HEK293 (cell line): ENCODE data around the gene PNPLA6.
A peak's percentile ranks its signal among the peaks of the same experiment; 100 is the strongest.

ENCODE experiments used
- GFI1B ChIP-seq: fragments of 450-650 bp; formaldehyde crosslinking; IDR thresholded peaks from 2 replicates; pipeline ENCODE4 v1.5.1; 2016; ENCODE audit warnings: missing biosample characterization, missing genetic modification characterization
- GLI2 ChIP-seq: fragments of 450-650 bp; formaldehyde crosslinking; IDR thresholded peaks from 2 replicates; pipeline ENCODE4; 2017; ENCODE audit warnings: missing biosample characterization, missing genetic modification characterization, low read depth, borderline replicate concordance
- GLI4 ChIP-seq: fragments of 450-650 bp; formaldehyde crosslinking; IDR thresholded peaks from 2 replicates; pipeline ENCODE4 v1.5.1; 2016; ENCODE audit warnings: missing biosample characterization, missing genetic modification characterization
- GLIS2 ChIP-seq: fragments of 450-650 bp; formaldehyde crosslinking; IDR thresholded peaks from 2 replicates; pipeline ENCODE4 v1.5.1; 2016; ENCODE audit warnings: missing biosample characterization, missing genetic modification characterization
- KLF9 ChIP-seq: fragments of 450-650 bp; formaldehyde crosslinking; IDR thresholded peaks from 2 replicates; pipeline ENCODE4 v1.5.1; 2016; ENCODE audit warnings: missing biosample characterization, missing genetic modification characterization, low read depth
- MYNN ChIP-seq: fragments of 450-650 bp; formaldehyde crosslinking; IDR thresholded peaks from 2 replicates; pipeline ENCODE4 v1.5.1; 2016; ENCODE audit warnings: missing biosample characterization, missing genetic modification characterization, borderline replicate concordance
- SCRT2 ChIP-seq: fragments of 450-650 bp; formaldehyde crosslinking; IDR thresholded peaks from 2 replicates; pipeline ENCODE4 v1.5.1; 2016; ENCODE audit warnings: missing biosample characterization, missing genetic modification characterization
- YY2 ChIP-seq: fragments of 450-650 bp; formaldehyde crosslinking; IDR thresholded peaks from 2 replicates; pipeline ENCODE4 v1.5.1; 2016; ENCODE audit warnings: missing biosample characterization, missing genetic modification characterization
- ZBTB20 ChIP-seq: fragments of 450-650 bp; formaldehyde crosslinking; IDR thresholded peaks from 2 replicates; pipeline ENCODE4 v1.5.1; 2016; ENCODE audit warnings: missing biosample characterization, missing genetic modification characterization
- ZBTB21 ChIP-seq: fragments of 450-650 bp; formaldehyde crosslinking; IDR thresholded peaks from 2 replicates; pipeline ENCODE4 v1.5.1; 2017; ENCODE audit warnings: missing biosample characterization, missing genetic modification characterization
- ZBTB8A ChIP-seq: fragments of 450-650 bp; formaldehyde crosslinking; IDR thresholded peaks from 2 replicates; pipeline ENCODE4 v1.5.1; 2016; ENCODE audit warnings: missing biosample characterization, missing genetic modification characterization
- ZEB2 ChIP-seq: fragments of 450-650 bp; formaldehyde crosslinking; IDR thresholded peaks from 2 replicates; pipeline ENCODE4 v1.5.1; 2016; ENCODE audit warnings: missing biosample characterization, missing genetic modification characterization
- ZNF157 ChIP-seq: fragments of 450-650 bp; formaldehyde crosslinking; IDR thresholded peaks from 2 replicates; pipeline ENCODE4 v1.5.1; 2016; ENCODE audit warnings: missing biosample characterization, missing genetic modification characterization
- ZNF16 ChIP-seq: fragments of 450-650 bp; formaldehyde crosslinking; IDR thresholded peaks from 2 replicates; pipeline ENCODE4 v1.5.1; 2016; ENCODE audit warnings: low read depth, missing biosample characterization, missing genetic modification characterization
- ZNF175 ChIP-seq: fragments of 450-650 bp; formaldehyde crosslinking; IDR thresholded peaks from 2 replicates; pipeline ENCODE4 v1.5.1; 2016; ENCODE audit warnings: missing biosample characterization, missing genetic modification characterization
- ZNF239 ChIP-seq: fragments of 450-650 bp; formaldehyde crosslinking; IDR thresholded peaks from 2 replicates; pipeline ENCODE4 v1.5.1; 2016; ENCODE audit warnings: missing biosample characterization, missing genetic modification characterization
- ZNF433 ChIP-seq: fragments of 450-650 bp; formaldehyde crosslinking; IDR thresholded peaks from 2 replicates; pipeline ENCODE4 v1.5.1; 2016; ENCODE audit warnings: missing biosample characterization, missing genetic modification characterization, low read depth
- ZNF560 ChIP-seq: fragments of 450-650 bp; formaldehyde crosslinking; IDR thresholded peaks from 2 replicates; pipeline ENCODE4 v1.5.1; 2017; ENCODE audit warnings: missing biosample characterization, missing genetic modification characterization, borderline replicate concordance
- ZNF600 ChIP-seq: fragments of 450-650 bp; formaldehyde crosslinking; IDR thresholded peaks from 2 replicates; pipeline ENCODE4 v1.5.1; 2016; ENCODE audit warnings: missing biosample characterization, missing genetic modification characterization
- ZNF626 ChIP-seq: fragments of 450-650 bp; sonication (Bioruptor Pico); formaldehyde crosslinking; IDR thresholded peaks from 2 replicates; pipeline ENCODE4 v1.5.1; 2018; ENCODE audit warnings: missing biosample characterization, missing genetic modification characterization, inconsistent platforms
- ZNF664 ChIP-seq: fragments of 450-650 bp; formaldehyde crosslinking; IDR thresholded peaks from 2 replicates; pipeline ENCODE4 v1.5.1; 2016; ENCODE audit warnings: missing biosample characterization, missing genetic modification characterization
- ZNF776 ChIP-seq: fragments of 450-650 bp; formaldehyde crosslinking; IDR thresholded peaks from 2 replicates; pipeline ENCODE4 v1.5.0; 2017; ENCODE audit warnings: missing biosample characterization, missing genetic modification characterization, borderline replicate concordance
- ZNF830 ChIP-seq: fragments of 450-650 bp; IDR thresholded peaks from 2 replicates; pipeline ENCODE4 v1.5.0; 2018; ENCODE audit warnings: missing biosample characterization, missing genetic modification characterization, low read depth, mild to moderate bottlenecking, moderate library complexity
- ZNF843 ChIP-seq: fragments of 450-650 bp; formaldehyde crosslinking; IDR thresholded peaks from 2 replicates; pipeline ENCODE4 v1.5.1; 2016; ENCODE audit warnings: missing biosample characterization, missing genetic modification characterization
- ZSCAN23 ChIP-seq: fragments of 450-650 bp; formaldehyde crosslinking; IDR thresholded peaks from 2 replicates; pipeline ENCODE4 v1.5.1; 2016; ENCODE audit warnings: missing biosample characterization, missing genetic modification characterization
- TF ChIP-seq, protein P1 (sequence below): fragments of 450-650 bp; formaldehyde crosslinking; IDR thresholded peaks from 2 replicates; pipeline ENCODE4 v1.5.1; 2017; ENCODE audit warnings: missing biosample characterization, missing genetic modification characterization
- TF ChIP-seq, protein P2 (sequence below): fragments of 450-650 bp; formaldehyde crosslinking; IDR thresholded peaks from 2 replicates; pipeline ENCODE4 v1.5.1; 2016; ENCODE audit warnings: missing biosample characterization, missing genetic modification characterization
- TF ChIP-seq, protein P3 (sequence below): fragments of 450-650 bp; formaldehyde crosslinking; IDR thresholded peaks from 2 replicates; pipeline ENCODE4 v1.5.1; 2016; ENCODE audit warnings: missing biosample characterization, missing genetic modification characterization
- TF ChIP-seq, protein P4 (sequence below): fragments of 450-650 bp; formaldehyde crosslinking; IDR thresholded peaks from 2 replicates; pipeline ENCODE4 v1.5.1; 2016; ENCODE audit warnings: missing biosample characterization, missing genetic modification characterization
- TF ChIP-seq, protein P5 (sequence below): fragments of 450-650 bp; formaldehyde crosslinking; IDR thresholded peaks from 2 replicates; pipeline ENCODE4 v1.5.1; 2017; ENCODE audit warnings: missing biosample characterization, missing genetic modification characterization
- TF ChIP-seq, protein P6 (sequence below): fragments of 450-650 bp; formaldehyde crosslinking; IDR thresholded peaks from 2 replicates; pipeline ENCODE4 v1.5.0; 2017; ENCODE audit warnings: missing biosample characterization, missing genetic modification characterization, borderline replicate concordance

PNPLA6 gene

DNA sequence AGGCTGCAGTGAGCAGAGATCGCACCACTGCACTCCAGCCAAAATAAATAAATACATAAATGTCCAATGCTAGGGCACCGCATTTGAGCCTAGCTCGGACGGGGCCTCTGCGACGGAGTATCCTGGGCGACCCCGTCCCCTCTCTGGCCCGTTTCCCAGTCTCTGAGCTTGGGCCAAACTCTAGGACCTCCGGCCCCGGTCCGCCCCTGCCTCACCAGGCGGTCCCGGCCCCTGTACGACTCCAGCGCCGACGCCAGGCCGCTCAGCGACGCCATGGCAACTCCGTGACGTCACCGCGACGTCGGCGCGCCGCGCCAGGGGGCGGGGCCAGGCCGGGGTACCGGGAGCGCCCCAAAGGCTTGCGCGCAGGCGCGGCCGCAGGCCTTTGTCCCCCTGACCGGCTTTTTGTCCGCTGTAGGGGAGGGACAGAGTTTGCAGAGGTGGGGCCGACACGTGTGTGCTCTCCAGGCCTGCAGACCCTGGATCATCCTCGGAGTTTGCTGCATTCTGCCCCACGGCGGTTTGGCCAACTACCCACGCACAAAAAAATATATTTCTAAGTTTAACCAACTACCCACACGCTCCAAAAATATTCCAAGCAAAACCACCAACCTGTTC, 46.7 kb upstream of the PNPLA6 start, which contains the start of gene PEX11G (continued):
- no peak for TF ChIP-seq ZNF239
- TF ChIP-seq YY2 (tag by site-specific recombination) = 0 out of 2 replicates have a peak, but pooled peaks have one; percentile 34
- TF ChIP-seq ZEB2 = peak; percentile 52
- TF ChIP-seq, protein P1, sequence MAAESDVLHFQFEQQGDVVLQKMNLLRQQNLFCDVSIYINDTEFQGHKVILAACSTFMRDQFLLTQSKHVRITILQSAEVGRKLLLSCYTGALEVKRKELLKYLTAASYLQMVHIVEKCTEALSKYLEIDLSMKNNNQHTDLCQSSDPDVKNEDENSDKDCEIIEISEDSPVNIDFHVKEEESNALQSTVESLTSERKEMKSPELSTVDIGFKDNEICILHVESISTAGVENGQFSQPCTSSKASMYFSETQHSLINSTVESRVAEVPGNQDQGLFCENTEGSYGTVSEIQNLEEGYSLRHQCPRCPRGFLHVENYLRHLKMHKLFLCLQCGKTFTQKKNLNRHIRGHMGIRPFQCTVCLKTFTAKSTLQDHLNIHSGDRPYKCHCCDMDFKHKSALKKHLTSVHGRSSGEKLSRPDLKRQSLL (tag by site-specific recombination) = peak; percentile 82
- TF ChIP-seq GLI4 (tag by site-specific recombination) = no peak
- TF ChIP-seq, protein P2, sequence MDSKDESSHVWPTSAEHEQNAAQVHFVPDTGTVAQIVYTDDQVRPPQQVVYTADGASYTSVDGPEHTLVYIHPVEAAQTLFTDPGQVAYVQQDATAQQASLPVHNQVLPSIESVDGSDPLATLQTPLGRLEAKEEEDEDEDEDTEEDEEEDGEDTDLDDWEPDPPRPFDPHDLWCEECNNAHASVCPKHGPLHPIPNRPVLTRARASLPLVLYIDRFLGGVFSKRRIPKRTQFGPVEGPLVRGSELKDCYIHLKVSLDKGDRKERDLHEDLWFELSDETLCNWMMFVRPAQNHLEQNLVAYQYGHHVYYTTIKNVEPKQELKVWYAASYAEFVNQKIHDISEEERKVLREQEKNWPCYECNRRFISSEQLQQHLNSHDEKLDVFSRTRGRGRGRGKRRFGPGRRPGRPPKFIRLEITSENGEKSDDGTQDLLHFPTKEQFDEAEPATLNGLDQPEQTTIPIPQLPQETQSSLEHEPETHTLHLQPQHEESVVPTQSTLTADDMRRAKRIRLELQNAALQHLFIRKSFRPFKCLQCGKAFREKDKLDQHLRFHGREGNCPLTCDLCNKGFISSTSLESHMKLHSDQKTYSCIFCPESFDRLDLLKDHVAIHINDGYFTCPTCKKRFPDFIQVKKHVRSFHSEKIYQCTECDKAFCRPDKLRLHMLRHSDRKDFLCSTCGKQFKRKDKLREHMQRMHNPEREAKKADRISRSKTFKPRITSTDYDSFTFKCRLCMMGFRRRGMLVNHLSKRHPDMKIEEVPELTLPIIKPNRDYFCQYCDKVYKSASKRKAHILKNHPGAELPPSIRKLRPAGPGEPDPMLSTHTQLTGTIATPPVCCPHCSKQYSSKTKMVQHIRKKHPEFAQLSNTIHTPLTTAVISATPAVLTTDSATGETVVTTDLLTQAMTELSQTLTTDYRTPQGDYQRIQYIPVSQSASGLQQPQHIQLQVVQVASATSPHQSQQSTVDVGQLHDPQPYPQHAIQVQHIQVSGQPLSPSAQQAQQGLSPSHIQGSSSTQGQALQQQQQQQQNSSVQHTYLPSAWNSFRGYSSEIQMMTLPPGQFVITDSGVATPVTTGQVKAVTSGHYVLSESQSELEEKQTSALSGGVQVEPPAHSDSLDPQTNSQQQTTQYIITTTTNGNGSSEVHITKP (tag by site-specific recombination) = peak; percentile 57
- TF ChIP-seq, protein P3, sequence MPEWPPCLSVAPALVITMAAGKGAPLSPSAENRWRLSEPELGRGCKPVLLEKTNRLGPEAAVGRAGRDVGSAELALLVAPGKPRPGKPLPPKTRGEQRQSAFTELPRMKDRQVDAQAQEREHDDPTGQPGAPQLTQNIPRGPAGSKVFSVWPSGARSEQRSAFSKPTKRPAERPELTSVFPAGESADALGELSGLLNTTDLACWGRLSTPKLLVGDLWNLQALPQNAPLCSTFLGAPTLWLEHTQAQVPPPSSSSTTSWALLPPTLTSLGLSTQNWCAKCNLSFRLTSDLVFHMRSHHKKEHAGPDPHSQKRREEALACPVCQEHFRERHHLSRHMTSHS (tag by site-specific recombination) = no peak
- TF ChIP-seq ZNF600 = no peak; the same call in 1 of the 2 replicates
- TF ChIP-seq ZNF16 (tag by site-specific recombination) = no peak
- peak; percentile 95 for TF ChIP-seq ZBTB21 (tag by site-specific recombination)
- no peak for TF ChIP-seq ZNF157 (tag by site-specific recombination)
- TF ChIP-seq ZSCAN23 (tag by site-specific recombination) = no peak
- TF ChIP-seq ZBTB8A (tag by site-specific recombination) = peak; percentile 48
- peak; percentile 53; the same call in 1 of the 2 replicates for TF ChIP-seq ZBTB20 (tag by site-specific recombination)
- no peak for TF ChIP-seq ZNF175 (tag by site-specific recombination)
- no peak for TF ChIP-seq ZNF664 (tag by site-specific recombination)
- TF ChIP-seq, protein P4, sequence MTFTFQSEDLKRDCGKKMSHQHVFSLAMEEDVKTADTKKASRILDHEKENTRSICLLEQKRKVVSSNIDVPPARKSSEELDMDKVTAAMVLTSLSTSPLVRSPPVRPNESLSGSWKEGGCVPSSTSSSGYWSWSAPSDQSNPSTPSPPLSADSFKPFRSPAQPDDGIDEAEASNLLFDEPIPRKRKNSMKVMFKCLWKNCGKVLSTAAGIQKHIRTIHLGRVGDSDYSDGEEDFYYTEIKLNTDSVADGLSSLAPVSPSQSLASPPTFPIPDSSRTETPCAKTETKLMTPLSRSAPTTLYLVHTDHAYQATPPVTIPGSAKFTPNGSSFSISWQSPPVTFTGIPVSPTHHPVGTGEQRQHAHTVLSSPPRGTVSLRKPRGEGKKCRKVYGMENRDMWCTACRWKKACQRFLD = no peak
- TF ChIP-seq KLF9 = peak; percentile 54
- TF ChIP-seq, protein P5, sequence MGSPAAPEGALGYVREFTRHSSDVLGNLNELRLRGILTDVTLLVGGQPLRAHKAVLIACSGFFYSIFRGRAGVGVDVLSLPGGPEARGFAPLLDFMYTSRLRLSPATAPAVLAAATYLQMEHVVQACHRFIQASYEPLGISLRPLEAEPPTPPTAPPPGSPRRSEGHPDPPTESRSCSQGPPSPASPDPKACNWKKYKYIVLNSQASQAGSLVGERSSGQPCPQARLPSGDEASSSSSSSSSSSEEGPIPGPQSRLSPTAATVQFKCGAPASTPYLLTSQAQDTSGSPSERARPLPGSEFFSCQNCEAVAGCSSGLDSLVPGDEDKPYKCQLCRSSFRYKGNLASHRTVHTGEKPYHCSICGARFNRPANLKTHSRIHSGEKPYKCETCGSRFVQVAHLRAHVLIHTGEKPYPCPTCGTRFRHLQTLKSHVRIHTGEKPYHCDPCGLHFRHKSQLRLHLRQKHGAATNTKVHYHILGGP (tag by site-specific recombination) = no peak
- TF ChIP-seq GLI2 (tag by site-specific recombination) = no peak
- TF ChIP-seq ZNF830 (tag by site-specific recombination) = no peak
- TF ChIP-seq ZNF843 (tag by site-specific recombination) = peak; percentile 53; the same call in 1 of the 2 replicates
- TF ChIP-seq ZNF626 (tag by site-specific recombination) = no peak
- TF ChIP-seq MYNN (tag by site-specific recombination) = no peak
- TF ChIP-seq, protein P6, sequence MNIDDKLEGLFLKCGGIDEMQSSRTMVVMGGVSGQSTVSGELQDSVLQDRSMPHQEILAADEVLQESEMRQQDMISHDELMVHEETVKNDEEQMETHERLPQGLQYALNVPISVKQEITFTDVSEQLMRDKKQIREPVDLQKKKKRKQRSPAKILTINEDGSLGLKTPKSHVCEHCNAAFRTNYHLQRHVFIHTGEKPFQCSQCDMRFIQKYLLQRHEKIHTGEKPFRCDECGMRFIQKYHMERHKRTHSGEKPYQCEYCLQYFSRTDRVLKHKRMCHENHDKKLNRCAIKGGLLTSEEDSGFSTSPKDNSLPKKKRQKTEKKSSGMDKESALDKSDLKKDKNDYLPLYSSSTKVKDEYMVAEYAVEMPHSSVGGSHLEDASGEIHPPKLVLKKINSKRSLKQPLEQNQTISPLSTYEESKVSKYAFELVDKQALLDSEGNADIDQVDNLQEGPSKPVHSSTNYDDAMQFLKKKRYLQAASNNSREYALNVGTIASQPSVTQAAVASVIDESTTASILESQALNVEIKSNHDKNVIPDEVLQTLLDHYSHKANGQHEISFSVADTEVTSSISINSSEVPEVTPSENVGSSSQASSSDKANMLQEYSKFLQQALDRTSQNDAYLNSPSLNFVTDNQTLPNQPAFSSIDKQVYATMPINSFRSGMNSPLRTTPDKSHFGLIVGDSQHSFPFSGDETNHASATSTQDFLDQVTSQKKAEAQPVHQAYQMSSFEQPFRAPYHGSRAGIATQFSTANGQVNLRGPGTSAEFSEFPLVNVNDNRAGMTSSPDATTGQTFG (tag by site-specific recombination) = no peak
- no peak for TF ChIP-seq ZNF433 (tag by site-specific recombination)
- TF ChIP-seq ZNF776 = no peak
- no peak for TF ChIP-seq ZNF560 (tag by site-specific recombination)
- no peak for TF ChIP-seq GLIS2 (tag by site-specific recombination)
- no peak; the same call in 1 of the 2 replicates for TF ChIP-seq SCRT2
- no peak for TF ChIP-seq GFI1B (tag by site-specific recombination)
